ENCODE data around the gene IMMP2L.
"Not testable (repeated sequence)": the region's sequence is repeated elsewhere in the genome, so short reads cannot be mapped to it uniquely, and the experiment has no call there.

Gene IMMP2L

DNA sequence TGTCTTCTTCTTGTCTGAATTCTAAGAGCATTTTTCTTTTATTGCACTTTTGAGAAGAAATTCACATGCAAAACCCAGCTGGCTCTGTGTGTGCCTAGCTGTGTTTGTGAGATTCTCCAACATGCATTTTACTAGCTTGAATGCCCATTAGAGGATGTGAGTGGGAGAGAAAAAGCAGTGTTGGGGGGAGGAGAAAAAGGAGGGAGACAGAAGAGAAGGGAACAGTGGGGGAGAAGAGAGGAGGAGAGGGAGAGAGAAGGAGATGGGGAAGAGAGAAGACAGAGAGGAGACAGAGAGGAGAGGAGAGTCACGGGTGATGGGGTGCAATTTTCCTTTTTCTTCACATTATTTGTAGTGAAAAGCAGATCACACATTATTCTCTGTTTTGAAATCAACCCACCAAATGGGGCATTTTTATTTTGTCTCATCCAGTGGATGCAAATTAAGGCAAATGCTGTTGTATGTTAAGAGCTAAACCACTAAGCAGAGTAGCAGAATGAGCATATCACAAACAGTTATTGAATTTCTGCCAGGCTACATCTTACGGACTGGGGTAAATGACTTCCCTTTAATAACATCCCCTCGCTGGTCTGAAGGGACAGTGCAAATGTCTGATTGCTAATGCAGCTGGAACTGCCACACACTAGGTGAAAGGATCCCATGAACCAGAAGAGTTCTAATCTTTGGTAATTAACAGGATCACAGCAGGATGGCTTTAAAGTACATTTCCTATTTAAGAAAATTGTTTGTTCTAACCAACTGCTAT, 470.5 kb downstream of the IMMP2L start:
- DNase-seq = peak in 1 of 2 experiments; percentile 8

DNA sequence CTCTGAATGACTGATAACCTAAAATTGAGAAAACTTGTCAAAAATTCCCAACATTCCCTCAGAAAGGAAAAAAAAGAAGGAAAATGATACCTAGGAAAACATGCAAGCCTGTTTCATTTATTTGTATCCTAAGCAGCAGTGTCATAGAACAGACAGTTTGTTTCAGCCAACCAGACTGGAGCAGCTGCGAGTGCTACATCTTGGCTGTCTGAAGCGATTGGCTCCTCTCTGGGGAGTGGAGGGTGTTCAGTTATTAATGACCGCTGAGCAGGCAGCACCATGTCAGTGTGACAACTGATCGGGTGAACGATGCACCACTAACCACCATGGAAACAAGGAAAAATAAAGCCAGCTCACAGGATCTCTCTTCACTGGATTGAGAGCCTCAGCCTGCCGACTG, 471.4 kb downstream of the IMMP2L start, which contains the start of gene LRRN3:
LRRN3 (plus strand) TSS at position 282 of the 400 bp plus-strand sequence. CDS start 31,646 bp downstream, outside the sequence.
- peak; percentile 4 to 11 for DNase-seq

DNA sequence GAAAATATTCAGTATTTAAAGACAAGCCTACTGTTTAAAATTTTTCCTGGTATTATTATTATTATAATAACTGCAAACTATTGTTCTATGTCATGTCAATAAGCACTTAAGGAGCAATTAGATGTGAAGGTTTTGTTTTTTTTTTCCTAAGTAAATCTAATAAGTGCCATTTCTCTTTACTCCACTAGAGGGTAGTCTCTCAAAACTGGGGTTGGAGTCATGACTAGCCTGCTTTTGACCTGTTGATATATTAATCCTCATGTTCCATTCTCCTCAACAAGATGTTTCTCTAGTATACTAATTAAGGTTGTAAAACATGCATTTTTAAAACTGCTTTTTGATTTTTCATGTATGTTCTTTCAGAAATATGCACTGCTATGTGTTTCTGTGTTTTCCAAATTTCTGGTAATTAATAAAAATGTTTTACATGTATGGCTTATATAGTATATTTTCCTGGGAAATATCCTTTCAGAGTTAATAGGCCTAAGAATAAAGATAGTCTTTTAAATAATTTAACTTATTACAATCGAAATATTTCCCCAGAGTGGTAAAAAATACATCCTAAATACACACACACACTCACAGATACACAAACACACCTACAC, 472.4 kb downstream of the IMMP2L start:
- DNase-seq = peak in 1 of 2 experiments; percentile 12

DNA sequence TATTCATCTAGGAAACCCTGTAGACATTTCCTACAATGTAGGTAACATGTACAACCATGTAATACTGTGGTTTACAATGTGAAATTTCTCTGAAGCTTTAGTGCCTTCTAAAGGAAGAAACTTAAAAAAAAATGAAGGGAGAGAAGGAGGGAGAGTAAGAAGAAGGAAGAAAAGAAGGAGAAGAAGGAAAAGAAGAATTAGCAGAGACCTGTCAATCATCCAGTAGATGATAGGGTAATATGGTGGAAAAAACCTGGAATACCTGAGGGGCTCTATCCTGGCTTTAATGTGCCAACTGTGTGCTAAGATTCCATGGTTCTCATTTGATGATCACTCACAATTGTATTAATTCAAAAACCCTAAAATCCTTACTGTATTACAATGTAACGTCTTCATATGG, 474.0 kb downstream of the IMMP2L start:
- no peak for DNase-seq

- DNase-seq = no peak
These were observed 475.8 kb downstream of the IMMP2L start for GRCh38 chr7:111086532-111086931.

DNA sequence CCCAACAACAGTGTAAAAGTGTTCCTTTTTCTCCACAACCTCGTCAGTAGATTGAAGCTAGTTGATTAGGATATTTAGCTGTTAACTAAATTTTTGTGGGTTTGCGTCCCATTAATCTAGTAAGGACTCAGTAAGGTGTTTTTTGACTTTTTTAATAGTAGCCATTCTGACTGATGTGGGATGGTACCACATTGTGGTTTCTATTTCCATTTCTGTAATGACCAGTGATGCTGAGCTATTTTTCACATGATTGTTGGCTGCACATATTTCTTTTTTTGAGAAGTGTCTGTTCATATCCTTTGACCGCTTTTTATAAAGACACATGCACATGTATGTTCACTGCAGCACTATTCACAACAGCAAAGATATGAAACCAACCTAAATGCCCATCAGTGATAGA, 476.9 kb downstream of the IMMP2L start:
- no peak for DNase-seq

- DNase-seq = no peak
These were observed 478.9 kb downstream of the IMMP2L start for GRCh38 chr7:111083413-111083812.

GRCh38 chr7:111082351-111082750, 479.9 kb downstream of the IMMP2L start:
- DNase-seq = no peak

DNA sequence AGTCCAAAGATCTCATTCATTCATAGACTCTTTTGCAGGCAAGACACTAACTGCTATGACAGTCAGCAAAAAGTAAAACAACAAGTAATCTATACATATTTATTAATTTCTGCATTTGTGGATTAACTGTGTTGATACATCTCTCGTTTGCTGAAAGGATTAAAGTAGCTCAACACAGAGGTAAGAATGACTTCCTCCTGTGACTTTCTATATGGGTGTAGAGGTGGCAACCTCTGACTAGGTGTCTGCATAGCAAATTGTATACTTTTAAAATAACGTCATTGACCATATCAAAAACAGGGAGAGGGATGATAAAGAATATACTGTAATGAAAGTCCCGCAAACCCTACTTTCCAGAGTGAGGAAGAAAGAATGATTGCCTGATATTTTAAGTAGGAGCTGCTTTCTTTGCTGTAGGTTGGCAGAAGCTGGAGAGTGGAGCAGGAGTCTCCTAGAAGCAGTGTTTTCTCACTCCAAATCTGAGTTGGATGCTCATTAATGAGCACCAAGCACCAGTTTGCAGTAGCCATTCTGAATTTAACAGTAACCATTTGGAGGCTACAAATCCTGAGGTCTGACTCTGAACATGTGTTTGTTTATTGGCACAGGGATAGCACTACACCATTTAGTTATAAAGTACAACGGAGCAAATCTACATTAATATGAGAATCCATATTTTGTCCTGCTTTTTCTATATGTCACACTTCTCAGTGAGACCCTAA, 480.6 kb downstream of the IMMP2L start:
- no peak for DNase-seq

GRCh38 chr7:111080495-111081105, 481.7 kb downstream of the IMMP2L start:
- no peak for DNase-seq

DNA sequence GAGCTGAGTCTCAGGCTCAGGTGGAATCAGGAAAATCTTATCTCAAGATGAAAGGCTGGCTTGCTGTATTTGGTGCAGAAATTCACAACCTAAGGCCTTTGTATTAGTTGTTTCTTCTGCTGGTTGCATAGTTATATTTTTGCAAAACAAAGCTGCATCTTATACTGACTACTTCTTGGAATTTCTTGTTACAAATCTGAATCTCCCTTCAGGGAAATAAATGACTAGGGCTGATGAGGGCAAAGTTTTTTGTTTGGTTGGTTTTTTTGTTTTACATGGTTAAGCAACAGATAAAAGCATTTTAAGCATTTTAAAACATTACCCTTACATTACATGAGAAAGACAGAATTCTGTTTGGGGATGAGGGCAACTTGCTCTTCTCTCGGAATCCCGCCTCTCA, 485.3 kb downstream of the IMMP2L start:
- no peak for DNase-seq

DNA sequence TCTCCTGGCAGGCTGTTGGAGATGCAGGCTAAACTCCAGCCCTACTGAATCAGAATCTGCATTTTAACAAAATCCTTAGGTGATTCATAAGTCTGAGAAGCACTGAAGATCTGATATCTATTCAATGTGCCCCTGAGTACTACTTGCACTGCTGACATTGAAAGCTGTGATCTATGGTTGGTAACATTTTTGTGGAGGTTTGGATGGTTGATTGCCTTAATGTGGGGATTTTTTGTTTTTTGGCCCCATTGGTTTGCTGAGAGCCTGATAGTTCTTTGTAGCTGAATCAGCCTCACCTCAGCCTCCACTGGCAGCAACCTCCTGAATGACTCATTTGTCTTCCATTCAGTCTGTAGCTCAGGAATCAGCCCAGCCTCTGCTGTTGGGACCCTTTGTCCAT, 486.1 kb downstream of the IMMP2L start:
- no peak for DNase-seq

GRCh38 chr7:111075498-111075897, 486.8 kb downstream of the IMMP2L start:
- no peak for DNase-seq

DNA sequence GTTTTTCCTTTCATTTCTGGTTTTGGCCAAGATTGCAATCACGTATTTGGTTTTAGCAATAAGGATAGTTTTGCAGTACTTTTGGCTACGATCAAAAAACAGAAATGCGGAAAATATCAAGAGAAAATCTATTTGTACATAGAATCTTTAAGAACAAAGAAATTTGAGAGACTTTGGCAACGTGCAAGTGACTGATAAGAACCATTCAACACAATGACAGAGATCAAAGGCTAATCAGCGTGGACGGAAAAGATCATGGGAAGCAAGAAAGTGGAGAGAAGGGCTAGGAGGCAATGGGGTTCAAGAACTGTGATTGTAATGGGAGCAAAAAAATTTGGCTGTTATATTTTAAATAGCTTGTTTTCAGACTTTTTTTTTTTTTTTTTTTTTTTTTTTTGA, 487.5 kb downstream of the IMMP2L start:
- DNase-seq = no peak

GRCh38 chr7:111074071-111074747, 488.1 kb downstream of the IMMP2L start:
- DNase-seq = no peak

DNA sequence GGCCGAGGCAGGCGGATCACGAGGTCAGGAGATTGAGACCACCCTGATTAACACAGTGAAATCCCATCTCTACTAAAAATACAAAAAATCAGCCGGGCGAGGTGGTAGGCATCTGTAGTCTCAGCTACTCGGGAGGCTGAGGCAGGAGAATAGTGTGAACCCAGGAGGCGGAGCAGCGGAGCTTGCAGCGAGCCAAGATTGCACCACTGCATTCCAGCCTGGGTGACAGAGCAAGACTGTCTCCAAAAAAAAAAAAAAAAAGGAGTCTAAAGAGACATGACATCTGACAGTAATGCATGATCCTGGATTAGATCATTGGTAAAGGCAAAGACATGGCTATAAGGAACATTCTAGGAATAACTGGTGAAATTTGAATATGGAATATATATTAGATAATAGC, 489.6 kb downstream of the IMMP2L start:
- DNase-seq = not testable (repeated sequence)

DNA sequence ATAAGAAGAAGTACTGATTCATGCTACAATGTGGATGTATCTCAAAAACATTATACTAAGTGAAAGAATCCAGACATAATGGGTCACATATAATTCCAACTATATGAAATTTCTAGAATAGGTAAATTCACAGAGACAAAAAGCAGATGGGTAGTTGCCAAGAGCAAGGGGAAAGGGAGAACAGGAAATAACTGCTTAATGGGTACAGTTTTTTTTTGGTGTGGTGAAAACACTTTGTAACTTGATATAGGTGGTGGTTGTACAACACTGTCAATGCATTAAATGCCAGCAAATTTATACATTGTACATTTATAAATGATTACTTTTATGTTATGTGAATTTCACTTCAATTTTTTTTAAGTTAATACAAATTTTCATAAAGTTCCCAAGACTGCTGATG, 490.7 kb downstream of the IMMP2L start:
- DNase-seq = no peak

DNA sequence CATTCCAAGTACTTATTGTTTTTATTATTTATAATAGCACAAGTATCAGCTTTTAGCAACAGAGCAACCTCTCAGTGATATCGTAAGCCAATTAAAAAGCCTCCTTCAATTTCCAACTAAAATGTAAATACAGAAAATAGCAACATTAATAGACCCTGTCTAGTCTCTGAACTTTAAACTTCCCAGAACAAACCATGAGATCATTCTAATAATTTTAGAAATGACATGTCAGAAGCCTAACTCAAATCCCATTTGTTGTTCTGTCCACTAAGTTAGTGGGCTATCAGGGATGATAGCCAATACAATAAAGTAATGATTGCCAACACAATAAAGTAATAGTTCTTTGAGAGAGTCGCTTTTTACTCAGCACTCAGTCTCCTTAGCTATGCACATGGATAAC, 493.7 kb downstream of the IMMP2L start:
- DNase-seq = no peak

DNA sequence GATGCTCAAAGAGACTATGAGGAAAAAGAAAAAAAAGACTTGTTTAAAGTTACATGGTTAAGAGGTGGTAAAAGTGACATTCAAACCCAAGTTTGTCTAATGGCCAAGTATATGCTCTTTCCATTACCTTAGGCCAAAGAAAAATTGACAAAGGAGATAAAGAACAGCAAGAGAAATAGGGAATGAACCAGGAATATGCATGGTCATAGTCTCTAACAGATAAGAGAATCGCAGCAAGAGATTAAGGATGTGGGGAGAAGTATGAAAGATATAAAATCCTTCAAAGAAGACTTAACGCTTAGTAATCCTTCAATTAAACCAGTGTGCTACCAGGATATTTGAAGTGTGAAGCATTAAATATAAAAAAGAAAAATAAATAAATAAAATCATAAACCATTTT, 494.6 kb downstream of the IMMP2L start:
- no peak for DNase-seq

DNA sequence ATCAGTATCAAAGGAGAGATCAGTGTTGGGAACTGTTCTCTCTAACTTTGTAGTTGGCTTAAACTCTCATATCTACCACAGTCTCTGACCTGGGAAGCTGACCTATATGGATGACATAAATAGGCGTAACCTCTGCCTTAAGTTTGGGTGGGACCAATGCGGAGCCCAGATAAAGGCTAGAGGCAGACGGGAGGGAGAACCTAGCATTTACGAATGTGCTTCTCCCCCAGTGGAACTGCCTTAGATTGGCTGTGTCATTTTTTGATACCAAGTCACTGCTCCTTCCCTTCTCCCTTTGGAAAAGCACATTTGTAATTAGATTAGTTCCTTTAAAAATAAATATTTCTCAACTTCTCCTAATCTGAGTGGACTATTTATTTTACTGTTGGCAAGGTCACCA, 495.0 kb downstream of the IMMP2L start:
- DNase-seq = no peak

DNA sequence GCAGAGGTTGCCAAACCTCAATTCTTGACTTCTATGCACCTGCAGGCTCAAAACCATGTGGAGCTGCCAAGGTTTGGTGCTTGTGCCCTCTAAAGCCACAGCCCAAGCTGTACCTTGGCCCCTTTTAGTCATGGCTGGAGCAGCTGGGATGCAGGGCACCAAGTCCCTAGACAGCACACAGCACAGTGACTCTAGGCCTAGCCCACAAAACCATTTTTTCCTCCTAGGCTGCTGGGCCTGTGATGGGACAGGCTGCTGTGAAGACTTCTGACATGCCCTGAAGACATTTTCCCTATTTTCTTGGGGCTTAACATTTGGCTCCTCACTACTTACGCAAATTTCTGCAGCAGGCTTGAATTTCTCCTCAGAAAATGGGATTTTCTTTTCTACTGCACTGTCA, 499.1 kb downstream of the IMMP2L start:
- DNase-seq = no peak

DNA sequence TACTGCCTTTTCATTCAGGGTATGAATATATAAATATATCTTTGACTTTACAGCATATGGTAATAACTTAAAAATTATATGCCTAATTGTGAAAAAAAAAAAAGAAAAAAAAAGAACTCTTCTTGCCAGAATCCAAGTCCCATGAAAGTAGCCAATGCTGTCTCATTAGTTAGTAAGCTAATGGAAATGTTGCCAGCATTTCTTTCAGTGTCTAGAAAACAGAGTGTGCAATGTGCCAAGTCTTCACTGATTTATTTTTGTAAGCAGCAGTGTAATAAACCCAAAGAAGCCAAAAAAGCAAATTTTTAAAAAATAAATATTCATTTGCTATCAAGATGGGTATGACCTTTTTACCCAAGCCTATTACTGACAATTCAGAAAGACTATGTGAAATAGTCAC, 502.5 kb downstream of the IMMP2L start:
- DNase-seq = no peak

GRCh38 chr7:111057066-111057465, 505.2 kb downstream of the IMMP2L start:
- DNase-seq = no peak
